ENCODE results near the gene MUC13.
A peak's percentile ranks its signal among the peaks of the same experiment; 100 is the strongest.

The MUC13 gene

DNA sequence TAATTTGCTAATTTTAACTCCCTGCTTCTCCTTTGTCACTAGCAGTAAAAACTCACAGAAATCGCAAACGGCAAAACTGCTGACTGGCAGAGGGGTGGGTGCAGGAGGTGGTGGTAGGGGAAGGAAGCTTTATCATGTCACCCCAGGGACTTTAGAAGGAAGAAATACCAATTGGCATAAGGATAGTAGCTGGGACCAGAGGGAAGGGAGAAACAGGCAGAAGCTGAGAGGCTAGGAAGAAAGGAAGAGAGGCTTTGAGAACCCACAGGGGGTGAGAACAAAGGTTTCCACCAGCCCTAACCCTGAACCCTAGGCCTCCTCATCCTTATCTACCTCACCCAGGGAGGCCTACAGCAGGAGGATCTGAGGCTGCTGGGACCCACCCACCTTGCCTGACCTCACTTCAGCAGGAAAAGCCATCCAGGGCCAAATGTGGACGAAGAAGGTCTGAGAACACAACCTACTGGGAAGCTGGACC is 58.1 kb downstream of the MUC13 start:
- DNase-seq (ENCODE audit: low spot score) = peak; percentile 65

DNA sequence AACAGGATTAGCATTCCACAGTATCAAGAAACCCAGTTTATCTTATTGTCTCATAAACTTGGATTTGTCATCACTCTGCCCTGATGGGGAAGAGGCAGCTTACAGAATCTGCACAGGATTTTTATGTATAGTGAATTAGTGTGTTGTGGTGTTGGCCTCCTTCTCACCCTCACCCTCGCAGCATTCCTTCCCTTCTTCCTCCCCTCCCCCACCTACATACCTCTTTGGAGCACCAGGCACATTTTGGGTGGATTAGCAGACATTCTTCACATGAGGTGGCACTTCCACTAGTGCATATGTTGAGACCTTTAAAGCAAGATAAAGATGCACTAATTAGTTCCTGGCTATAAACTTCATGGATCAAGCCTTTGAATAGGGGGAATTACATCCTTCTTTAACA is 61.3 kb downstream of the MUC13 start:
- DNase-seq (ENCODE audit: low spot score) = no peak

DNA sequence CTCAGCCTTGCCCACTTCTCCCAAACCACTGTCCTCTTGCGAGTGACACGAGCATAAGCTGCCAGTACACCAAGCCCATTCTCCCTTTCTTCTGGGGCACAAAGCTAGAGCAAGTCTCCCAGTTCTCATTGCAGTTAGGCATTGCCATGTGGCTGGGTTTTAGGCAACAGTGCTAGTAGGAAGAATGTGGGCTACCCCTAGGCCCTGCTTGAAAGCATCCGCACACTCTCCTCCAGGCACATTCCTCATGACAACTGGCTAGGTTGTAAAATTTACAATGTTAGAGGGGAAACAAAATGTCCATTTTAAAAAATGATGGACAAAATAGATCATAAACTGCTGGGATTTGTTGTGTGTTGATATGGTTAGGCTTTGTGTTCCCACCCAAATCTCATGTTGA is 67.0 kb downstream of the MUC13 start:
- no peak for DNase-seq (ENCODE audit: low spot score)

DNA sequence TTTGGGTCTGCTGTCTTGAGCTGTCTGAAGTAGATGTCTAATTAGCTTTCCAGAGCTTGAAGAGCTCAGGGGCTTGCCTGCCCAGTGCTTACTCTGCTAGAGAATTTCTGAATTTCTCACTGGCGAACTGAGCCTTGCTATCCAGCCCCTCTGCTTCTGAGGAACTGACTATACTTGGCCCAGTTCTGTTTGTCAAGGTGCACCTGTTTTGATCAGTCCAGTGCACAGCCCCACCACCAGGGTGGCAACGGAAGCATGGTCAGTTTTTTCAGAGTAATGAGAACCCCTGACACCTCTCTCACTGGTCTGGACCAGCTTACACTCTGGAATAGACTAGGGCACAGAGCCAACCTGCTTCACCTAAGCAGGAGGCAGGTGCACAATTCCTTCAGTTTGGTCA is 72.5 kb downstream of the MUC13 start:
- no peak for DNase-seq (ENCODE audit: low spot score)

DNA sequence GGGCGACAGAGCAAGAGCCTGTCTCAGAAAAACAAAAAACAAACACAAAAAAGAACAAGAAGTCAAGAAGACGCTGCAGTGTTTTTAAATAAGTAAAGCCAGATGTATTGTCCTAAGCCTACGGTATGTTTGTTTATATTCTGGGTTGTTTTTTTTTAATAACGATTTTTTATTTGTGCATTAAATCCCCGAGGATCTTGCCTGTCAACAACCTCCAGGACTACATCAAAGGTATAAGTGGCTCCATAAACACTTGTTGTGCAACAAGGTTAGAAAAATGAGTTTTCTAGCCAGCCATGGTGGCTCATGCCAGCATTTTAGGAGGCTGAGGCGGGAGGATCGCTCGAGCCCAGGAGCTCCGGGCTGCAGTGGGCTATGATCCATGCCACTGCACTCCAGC is 73.5 kb downstream of the MUC13 start:
- DNase-seq (ENCODE audit: low spot score) = no peak

DNA sequence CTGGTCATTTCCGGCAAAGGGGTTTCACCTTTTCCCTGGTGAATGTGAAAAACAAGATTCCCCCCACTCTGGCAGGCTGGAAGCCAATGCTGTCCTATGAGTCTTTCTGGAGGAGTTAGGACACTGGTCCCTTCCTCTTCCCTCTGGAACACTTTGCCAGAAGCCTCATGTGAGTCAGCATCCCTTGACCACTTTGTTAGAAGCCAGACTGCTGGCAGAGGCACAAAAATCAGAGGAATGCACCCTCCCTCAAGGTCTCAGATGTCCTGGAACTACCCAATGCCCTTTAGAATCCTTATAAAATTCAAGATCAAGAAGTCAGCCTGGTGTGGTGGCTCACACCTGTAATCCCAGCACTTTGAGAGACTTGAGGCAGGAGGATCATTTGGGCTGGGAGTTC is 74.0 kb downstream of the MUC13 start:
- no peak for DNase-seq (ENCODE audit: low spot score)

DNA sequence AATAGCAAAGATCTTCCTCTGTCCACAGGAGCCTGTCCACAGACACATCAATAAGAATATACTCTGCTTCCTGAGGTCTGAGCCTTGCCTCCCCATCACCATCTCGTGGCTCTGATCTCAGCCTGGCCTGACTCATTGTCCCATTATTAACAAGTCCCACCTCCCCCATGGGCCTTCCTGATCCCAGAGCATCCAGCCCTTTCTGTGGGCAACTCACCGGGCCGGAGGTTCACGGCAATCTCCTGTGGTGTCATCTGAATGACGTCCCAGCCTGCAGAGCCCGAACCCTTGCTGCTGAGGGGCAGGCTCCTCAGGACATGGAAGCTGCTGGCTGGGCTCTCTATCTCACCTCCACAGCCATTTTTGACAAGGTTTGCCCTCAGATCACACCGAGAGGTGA is 75.5 kb downstream of the MUC13 start:
- no peak for DNase-seq (ENCODE audit: low spot score)

DNA sequence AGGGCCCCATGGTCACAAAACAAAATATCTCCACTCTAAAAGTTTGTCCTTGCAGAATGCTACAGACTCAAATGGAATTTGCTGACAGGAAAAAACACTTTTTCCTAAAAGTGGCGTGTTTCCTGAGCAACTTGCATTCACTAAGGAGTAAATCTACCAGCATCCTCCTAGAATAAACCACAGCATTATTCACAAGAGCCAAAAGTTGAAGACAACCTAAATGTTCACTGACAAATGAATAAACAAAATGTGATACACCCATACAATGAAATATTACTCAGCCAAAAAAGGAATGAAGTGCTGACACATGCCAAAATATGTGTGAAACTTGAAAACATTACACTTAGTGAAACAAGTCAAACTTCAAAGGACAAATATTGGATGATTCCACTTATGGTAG is 76.3 kb downstream of the MUC13 start:
- no peak for DNase-seq (ENCODE audit: low spot score)

DNA sequence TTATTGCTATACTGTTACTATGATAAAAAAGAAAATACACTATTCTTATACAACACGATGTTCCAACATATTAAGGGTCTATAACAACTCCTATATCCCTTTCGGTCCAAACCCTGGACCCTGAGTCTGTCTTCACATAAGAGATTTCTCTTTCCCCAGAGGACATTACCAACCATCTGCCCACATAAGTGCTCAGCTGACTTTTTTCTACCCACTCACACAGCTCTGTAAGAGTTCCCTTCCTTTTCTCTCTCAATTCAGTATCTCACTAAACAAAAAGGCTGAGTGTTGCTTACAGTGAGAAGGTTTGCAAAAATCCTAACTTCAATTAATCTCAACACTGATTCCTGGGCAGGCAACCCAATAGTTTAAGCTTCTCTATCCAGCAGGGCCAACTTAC is 77.9 kb downstream of the MUC13 start:
- no peak for DNase-seq (ENCODE audit: low spot score)
